Breast epithelium (tissue), 3 donors: Measurements from ENCODE around the gene HAPSTR1.

Experiments used
- POLR2A ChIP-seq: fragments of 450-650 bp; IDR thresholded peaks from one replicate; pipeline ENCODE4 v1.6.1; 2016; ENCODE audit warnings: antibody characterized with exemption, mild to moderate bottlenecking, moderate library complexity
- TF ChIP-seq, protein P1 (sequence below), 3 donors: fragments of 450-650 bp; IDR thresholded peaks; one replicate each; pipeline ENCODE4 v1.5.1; 2016 to 2017; ENCODE audit warnings: antibody characterized with exemption in 3 of 3, mild to moderate bottlenecking in 3 of 3, moderate library complexity in 3 of 3

- TF ChIP-seq, protein P1, sequence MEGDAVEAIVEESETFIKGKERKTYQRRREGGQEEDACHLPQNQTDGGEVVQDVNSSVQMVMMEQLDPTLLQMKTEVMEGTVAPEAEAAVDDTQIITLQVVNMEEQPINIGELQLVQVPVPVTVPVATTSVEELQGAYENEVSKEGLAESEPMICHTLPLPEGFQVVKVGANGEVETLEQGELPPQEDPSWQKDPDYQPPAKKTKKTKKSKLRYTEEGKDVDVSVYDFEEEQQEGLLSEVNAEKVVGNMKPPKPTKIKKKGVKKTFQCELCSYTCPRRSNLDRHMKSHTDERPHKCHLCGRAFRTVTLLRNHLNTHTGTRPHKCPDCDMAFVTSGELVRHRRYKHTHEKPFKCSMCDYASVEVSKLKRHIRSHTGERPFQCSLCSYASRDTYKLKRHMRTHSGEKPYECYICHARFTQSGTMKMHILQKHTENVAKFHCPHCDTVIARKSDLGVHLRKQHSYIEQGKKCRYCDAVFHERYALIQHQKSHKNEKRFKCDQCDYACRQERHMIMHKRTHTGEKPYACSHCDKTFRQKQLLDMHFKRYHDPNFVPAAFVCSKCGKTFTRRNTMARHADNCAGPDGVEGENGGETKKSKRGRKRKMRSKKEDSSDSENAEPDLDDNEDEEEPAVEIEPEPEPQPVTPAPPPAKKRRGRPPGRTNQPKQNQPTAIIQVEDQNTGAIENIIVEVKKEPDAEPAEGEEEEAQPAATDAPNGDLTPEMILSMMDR (IDR thresholded peaks at IDR 0.05), result no peak
- TF ChIP-seq POLR2A, result no peak
Observed at GRCh38 chr16:9042533-9042932, 48.9 kb upstream of the HAPSTR1 start.
